ENCODE results near the gene WHRN.
A peak's percentile ranks its signal among the peaks of the same experiment; 100 is the strongest.

Gene WHRN

DNA sequence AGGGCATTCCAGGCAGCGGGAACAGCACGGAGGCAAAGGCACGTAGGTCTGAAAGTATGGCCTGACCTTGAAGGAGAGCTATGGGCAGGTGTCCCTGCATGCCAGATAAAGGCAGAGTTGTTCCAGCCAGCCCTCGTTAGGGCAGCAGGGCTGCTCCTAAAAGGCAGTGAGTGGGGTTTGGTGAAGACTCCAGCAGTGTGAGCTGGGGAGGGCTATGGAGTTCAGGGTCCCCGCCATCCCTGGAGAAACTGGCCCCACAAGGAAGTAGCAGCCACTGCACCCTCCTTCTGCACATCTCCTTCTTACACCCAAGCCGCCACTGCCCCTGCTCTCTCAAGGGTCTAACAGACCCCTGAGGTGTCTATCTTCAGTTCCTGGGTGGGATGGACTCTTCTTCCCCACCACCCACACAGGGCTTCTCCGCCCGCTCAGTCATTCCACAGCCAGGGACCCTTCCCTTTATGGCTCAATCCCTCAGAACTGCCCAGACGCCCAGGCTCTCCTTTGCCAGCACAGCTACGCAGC is 118.8 kb downstream of the WHRN start:
- H3K4me3 ChIP-seq (ENCODE audit: low read depth, low read length): peak overlapping the region; percentile 74
- no peak for DNase-seq (ENCODE audit: low read depth)
- TF ChIP-seq, protein P1, sequence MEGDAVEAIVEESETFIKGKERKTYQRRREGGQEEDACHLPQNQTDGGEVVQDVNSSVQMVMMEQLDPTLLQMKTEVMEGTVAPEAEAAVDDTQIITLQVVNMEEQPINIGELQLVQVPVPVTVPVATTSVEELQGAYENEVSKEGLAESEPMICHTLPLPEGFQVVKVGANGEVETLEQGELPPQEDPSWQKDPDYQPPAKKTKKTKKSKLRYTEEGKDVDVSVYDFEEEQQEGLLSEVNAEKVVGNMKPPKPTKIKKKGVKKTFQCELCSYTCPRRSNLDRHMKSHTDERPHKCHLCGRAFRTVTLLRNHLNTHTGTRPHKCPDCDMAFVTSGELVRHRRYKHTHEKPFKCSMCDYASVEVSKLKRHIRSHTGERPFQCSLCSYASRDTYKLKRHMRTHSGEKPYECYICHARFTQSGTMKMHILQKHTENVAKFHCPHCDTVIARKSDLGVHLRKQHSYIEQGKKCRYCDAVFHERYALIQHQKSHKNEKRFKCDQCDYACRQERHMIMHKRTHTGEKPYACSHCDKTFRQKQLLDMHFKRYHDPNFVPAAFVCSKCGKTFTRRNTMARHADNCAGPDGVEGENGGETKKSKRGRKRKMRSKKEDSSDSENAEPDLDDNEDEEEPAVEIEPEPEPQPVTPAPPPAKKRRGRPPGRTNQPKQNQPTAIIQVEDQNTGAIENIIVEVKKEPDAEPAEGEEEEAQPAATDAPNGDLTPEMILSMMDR (conservative IDR thresholded peaks at IDR 0.05; ENCODE audit: low read depth, low read length): no peak

DNA sequence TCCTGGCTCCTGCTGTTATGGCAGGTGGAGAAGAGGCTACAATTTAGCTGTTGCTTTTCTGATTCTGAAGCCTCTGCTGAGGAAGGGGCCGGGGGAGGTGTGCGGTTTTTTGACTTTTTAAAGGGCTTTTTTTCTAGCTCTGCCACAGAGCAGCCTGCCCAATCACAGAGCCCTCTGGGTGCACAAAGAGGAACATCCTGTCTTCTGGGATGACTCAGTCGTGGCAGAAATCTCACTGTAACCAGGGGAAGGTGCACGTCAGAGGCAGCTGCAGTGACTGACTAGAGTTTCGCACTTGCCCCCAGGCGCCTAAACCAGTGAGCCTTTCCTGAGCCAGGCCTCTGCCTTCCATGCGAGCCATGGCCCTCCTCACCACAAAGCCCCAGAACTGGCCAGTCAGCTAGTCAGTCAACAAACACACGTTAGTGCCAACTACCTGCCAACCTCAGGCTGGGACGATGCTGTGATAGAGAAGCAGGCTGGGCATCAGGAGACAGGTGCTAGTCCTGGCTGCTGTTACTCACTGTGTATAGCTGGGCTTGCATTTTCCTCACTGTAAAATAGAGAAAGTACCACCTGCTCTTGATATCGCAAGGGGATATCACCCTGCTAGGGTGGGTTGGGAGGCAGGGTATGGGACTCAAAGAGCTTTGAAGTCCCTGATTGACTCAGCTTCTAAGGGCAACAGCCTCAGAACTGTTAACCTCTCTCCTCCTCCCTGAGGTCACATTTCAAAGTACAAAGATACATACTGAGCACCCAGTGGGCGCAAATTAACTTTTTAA is 119.7 kb downstream of the WHRN start:
- peak; percentile 88 for DNase-seq (ENCODE audit: low read depth)
- TF ChIP-seq, protein P1 (conservative IDR thresholded peaks at IDR 0.05; ENCODE audit: low read depth, low read length): no peak
- no peak overlapping the region for H3K4me3 ChIP-seq (ENCODE audit: low read depth, low read length)

DNA sequence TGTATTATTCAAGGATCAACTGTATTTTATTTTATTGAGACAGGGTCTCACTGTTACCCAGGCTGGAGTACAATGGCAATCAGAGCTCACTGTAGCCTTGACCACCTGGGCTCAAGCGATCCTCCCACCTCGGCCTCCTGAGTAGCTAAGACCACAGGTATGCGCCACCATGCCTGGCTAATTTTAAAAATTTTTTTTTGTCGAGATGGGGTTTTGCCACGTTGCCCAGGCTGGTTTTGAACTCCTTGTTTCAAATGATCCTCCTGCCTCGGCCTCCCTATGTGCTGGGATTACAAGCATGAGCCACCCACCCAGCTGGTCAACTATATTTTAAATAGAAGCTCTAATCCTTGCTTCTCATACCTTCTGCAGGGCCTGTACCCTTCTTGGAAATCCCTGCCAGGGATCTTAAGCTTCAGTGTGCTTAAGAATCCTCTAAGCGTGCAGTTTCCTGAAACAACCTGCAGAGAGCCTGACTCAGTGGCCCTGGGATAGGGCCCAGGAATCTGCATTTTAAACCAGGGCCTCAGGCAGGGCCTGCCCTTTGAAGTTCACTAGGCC is 120.4 kb downstream of the WHRN start:
- H3K4me3 ChIP-seq (ENCODE audit: low read depth, low read length): no peak overlapping the region
- DNase-seq (ENCODE audit: low read depth): no peak
- TF ChIP-seq, protein P1 (conservative IDR thresholded peaks at IDR 0.05; ENCODE audit: low read depth, low read length): no peak

DNA sequence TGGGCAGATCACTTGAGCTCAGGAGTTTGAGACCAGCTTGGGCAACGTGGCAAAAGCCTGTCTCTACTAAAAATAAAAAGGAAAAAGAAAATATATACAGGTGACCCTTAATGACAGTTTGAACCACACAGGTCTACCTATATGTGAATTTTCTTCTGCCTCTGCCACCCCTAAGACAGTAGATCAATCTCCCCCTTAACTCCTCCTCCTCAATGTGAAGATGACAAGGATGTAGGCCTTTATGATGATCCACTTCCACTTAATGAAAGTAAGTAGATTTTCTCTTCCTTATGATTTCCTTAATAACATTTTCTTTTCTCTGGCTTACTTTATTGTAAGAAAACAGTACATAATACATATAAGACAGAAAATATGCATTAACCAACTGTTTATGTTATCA is 120.9 kb downstream of the WHRN start:
- TF ChIP-seq, protein P1 (conservative IDR thresholded peaks at IDR 0.05; ENCODE audit: low read depth, low read length): no peak
- H3K4me3 ChIP-seq (ENCODE audit: low read depth, low read length): no peak overlapping the region
- DNase-seq (ENCODE audit: low read depth): no peak

DNA sequence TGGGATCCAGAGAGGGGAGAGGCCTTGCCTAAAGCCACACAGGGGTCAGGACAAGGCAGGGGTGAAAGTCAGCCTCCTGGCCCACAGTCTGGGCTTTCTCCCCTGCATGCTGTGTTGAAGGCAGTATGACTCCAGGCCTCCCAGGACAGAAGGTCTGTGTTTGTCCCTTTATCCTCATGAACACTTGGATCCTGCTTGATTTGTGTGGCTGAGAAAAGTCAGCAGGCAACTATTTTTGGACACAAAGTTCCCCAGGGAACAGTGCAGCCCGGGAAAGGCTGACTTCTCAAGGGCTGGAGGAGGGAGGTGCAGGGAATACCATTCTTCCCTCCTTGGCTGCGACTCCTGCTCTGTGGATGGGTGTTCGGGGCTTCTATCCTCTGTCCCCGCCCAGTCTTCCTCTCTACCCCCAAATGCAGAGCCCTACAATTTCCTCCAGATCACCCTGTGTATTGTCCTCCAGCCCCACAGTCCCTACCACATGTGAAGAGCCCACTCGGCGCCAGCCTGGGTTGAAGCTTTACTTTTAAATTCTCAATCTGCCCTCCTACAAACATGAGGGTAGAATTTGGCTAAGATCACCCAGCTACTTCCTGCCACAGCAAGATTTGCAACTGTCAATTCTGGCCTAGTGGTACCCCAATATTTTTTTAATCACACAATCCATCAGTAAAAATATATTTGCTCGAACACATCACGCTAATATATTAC is 121.6 kb downstream of the WHRN start:
- TF ChIP-seq, protein P1 (conservative IDR thresholded peaks at IDR 0.05; ENCODE audit: low read depth, low read length): no peak
- DNase-seq (ENCODE audit: low read depth): no peak
- no peak overlapping the region for H3K4me3 ChIP-seq (ENCODE audit: low read depth, low read length)

DNA sequence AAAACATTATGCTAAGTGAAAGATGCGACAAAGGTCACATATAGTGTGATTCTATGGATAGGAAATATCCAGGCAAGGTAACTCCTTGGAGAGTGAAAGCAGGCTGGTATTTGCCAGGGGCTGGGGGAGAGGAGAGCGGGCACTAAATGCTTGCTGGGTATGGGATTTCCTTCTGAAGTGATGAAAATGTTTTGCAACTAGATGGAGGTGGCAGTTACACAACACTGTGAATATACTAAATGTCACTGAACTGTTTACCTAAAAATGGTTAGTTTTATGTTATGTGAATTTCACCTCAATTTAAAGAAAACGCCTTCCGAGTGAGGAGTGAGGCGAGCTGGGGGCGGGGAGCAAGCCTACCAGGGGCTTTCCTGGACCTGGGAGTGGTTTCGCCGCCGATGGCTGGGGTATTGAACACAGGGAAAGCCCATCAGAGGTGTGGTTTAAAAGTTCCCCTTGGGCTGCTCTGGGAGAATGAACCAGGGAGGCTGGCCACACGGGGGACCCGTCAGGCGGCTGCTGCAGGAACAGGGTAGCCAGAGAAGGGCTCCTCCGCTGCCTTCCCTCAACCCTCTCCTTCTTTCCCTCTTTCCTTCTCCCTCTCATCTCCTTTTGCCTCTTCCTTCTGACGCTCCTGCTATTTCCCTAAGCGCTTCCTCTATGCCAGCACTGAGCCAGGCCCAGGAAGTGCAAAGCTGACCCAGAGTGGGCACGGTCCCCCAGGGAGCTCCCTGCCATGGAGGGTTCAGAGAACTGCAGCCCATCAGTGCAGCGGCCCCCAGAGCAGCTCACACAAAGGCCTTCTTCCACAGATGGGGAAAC is 122.4 kb downstream of the WHRN start:
- no peak for DNase-seq (ENCODE audit: low read depth)
- H3K4me3 ChIP-seq (ENCODE audit: low read depth, low read length): no peak overlapping the region
- TF ChIP-seq, protein P1 (conservative IDR thresholded peaks at IDR 0.05; ENCODE audit: low read depth, low read length): peak; percentile 37

All from choroid plexus epithelial cell (primary cell).